ENCODE measurements around the gene ADARB2.

DNA sequence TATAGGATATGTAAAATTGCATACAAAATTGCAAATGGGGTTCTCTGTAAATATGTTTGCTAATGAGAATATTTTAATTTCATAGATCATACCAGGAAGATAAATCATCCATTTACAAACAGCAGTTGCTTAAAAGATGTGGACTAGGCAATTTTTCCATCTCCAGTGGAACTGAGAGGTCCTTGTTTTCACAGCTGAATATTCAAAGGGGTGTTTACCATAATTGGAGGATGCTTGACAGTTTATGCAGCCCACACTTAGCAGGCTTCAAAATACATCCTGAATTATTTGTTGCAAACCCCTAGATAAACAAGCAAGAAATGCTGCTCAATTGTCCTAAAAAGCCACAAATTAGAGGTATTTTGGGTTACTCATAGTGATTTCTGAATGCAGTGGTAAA lies 69.9 kb downstream of the ADARB2 start:
- TF ChIP-seq, protein P1, sequence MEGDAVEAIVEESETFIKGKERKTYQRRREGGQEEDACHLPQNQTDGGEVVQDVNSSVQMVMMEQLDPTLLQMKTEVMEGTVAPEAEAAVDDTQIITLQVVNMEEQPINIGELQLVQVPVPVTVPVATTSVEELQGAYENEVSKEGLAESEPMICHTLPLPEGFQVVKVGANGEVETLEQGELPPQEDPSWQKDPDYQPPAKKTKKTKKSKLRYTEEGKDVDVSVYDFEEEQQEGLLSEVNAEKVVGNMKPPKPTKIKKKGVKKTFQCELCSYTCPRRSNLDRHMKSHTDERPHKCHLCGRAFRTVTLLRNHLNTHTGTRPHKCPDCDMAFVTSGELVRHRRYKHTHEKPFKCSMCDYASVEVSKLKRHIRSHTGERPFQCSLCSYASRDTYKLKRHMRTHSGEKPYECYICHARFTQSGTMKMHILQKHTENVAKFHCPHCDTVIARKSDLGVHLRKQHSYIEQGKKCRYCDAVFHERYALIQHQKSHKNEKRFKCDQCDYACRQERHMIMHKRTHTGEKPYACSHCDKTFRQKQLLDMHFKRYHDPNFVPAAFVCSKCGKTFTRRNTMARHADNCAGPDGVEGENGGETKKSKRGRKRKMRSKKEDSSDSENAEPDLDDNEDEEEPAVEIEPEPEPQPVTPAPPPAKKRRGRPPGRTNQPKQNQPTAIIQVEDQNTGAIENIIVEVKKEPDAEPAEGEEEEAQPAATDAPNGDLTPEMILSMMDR (IDR thresholded peaks at IDR 0.05): no peak
- no peak for TF ChIP-seq POLR2AphosphoS5 (IDR thresholded peaks at IDR 0.05)
